GM10248 (cell line): ENCODE results near the gene DICER1.
A peak's percentile ranks its signal among the peaks of the same experiment; 100 is the strongest.
"Not testable (repeated sequence)": the region's sequence is repeated elsewhere in the genome, so short reads cannot be mapped to it uniquely, and the experiment has no call there.

ENCODE experiments used
- CTCF ChIA-PET: fragments of 300-600 bp; sonication (Branson Sonifier 250); formaldehyde crosslinking; extraction: SDS; loops from one replicate; lab custom pipeline; 2021; ENCODE audit warnings: antibody characterized with exemption; lab: Yijun Ruan, JAX
- POLR2A ChIA-PET: fragments of 350-650 bp; sonication (Branson Sonifier 250); formaldehyde crosslinking; extraction: SDS; loops from one replicate; lab custom pipeline; 2020; ENCODE audit warnings: antibody characterized with exemption; lab: Yijun Ruan, JAX
- DNase-seq: peaks from one replicate; pipeline ENCODE4 v3.0.0; 2012; ENCODE audit errors: extremely low spot score
- CTCF ChIP-seq: IDR thresholded peaks from 2 replicates; pipeline ENCODE4 v1.5.1; 2012; ENCODE audit warnings: mild to moderate bottlenecking, low read depth; ENCODE audit errors: extremely low read depth, missing control alignments, control extremely low read depth

DICER1 gene

GRCh38 chr14:95144849-95145248 is 12.5 kb downstream of the DICER1 start:
- no peak for TF ChIP-seq CTCF
- ChIA-PET CTCF (interaction anchor here (1.0 to 1.3 kb wide), 2 partner anchors 11 to 45 kb away, joined by 3 read pairs; no protein-coding TSS in a partner anchor), POLR2A (no interaction called here)
- DNase-seq: no peak

DNA sequence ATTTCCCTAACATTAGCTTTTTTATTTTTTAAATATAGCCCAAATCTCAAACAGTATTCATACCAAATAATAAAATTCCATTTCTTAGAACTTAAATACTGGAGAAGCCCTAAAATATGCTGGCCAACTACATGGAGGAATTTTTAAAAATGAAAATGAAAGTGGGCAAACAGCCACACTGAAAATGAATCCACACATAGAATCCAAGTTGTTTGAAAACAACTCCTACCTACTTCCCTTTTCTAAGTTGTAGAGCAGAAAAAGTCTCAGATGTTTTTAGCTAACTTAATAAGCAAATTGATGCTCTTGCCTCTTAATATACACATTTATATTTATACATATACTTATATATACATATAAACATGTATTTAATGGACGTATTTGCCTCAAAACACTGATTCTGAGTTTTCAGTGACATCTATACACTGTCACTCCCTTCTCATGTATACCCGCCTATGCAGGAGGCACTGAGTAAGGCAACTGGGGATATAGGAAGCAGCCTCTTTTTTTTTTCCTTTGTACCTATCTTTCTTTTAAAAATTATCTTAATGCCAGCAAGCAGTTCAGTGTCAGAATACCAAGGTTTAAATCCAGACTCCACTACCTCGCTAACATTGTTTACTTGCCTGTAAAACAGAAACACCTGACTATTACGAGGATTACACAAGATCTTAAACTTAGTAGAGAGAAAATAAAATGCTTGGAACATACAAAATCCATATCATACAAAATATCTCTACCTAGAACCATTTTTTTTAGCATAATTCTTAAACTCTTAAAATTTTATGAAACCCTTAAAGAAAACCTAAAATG is 13.3 kb downstream of the DICER1 start:
- no peak for TF ChIP-seq CTCF
- ChIA-PET POLR2A (no interaction called here), CTCF (interaction anchor here (1.3 kb wide), 1 partner anchor 45 kb away, joined by 3 read pairs; no protein-coding TSS in a partner anchor)
- DNase-seq: peak; percentile 20

DNA sequence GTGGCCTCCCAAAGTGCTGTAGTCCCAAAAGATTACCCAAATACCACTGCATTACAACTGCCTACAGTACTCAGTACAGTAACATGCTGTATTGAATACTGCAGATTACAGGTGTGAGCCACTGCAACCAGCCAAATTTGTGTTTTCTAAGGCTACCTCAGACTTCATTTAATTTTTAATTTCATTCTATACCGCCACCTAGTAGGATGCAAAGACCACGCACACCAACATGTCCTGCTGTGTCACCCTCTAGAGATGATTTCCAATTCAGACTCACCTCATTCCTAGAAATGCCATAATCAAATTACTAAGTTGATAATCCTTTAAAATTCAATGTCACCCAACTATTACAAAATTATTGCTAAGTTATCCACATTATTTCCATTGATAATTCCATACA is 15.1 kb downstream of the DICER1 start:
- ChIA-PET POLR2A (no interaction called here), CTCF (interaction anchor here (1.4 kb wide), 1 partner anchor 9 kb away, joined by 3 read pairs; no protein-coding TSS in a partner anchor)
- no peak for DNase-seq
- TF ChIP-seq CTCF: no peak

DNA sequence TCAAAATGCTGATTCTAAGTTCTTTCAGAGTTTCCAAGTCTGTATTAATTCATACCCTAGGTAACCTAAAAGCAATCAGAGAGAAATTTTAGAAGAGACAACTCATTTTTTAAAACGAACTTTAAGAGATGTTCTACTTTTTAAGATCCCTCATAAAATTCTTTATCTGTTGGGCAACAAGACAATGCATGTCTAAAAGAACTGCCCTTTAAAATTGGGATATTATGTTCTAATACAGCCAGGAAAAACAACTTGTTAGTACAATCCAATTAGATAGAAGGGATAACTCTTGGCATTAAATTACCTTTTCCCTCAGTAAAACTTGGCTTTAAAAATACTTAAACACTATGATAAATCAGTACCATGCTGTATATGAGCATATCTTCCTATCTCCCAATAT is 15.6 kb downstream of the DICER1 start:
- TF ChIP-seq CTCF: no peak
- ChIA-PET CTCF (no interaction called here), POLR2A (no interaction called here)
- DNase-seq: no peak

GRCh38 chr14:95140060-95140858 is 17.1 kb downstream of the DICER1 start:
- no peak for DNase-seq
- no peak for TF ChIP-seq CTCF
- ChIA-PET POLR2A (no interaction called here), CTCF (interaction anchor here (1.0 kb wide), 1 partner anchor 23 kb away, joined by 3 read pairs; no protein-coding TSS in a partner anchor)

DNA sequence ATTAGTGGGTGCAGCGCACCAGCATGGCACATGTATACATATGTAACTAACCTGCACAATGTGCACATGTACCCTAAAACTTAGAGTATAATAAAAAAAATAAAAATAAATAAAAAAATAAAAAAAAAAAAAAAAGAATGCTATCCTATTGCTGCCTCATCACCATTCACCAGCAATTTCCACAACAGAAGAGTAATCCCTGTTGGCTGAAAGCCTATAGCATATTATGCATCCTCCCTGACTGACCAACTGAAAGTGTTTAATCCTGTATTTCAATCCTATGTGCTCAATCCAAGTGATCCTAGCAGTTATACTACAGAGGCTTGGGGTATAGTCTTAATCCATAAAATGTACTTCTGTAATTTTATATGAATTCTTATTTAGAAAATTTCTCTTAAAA is 18.5 kb downstream of the DICER1 start:
- POLR2A ChIA-PET: no interaction called here
- no peak for DNase-seq
- TF ChIP-seq CTCF: no peak
- CTCF ChIA-PET: no interaction called here

DNA sequence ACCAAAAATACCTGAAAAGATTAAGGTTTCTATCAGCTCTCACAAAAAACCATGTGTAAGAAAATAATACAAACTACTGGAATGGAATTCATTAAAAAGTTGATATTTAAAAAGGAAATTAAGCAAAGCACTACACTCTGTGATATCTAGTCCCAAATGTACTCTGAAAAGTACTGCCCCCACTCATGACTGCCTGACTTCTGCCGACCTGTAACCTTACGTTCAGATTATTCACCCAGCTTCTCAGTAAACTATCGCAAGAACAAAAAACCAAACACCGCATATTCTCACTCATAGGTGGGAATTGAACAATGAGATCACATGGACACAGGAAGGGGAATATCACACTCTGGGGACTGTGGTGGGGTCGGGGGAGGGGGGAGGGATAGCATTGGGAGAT is 18.9 kb downstream of the DICER1 start:
- DNase-seq, CTCF ChIA-PET, POLR2A ChIA-PET: not testable (repeated sequence)
